Naive thymus-derived CD4-positive, alpha-beta T cell (primary cell): ENCODE measurements around the gene MAP3K13. TPM values are rescaled to one million over a fixed set of nuclear protein-coding genes. Genes with fewer than 3 reads are reported as not detected.
A peak's percentile ranks its signal among the peaks of the same experiment; 100 is the strongest.

ENCODE experiments used
- ATAC-seq: fragments of 150-1000 bp; cut with Tn5 transposase; 2 replicates; pipeline ENCODE4 v1.10.0; 2021; ENCODE audit warnings: mild to moderate bottlenecking, moderate library complexity
- CTCF ChIA-PET: fragments of 350-600 bp; sonication (Branson Sonifier 250); formaldehyde crosslinking; loops from one replicate; lab custom pipeline; 2021; ENCODE audit warnings: antibody characterized with exemption; lab: Charles Lee
- POLR2A ChIA-PET: fragments of 350-600 bp; sonication (Branson Sonifier 250); formaldehyde crosslinking; loops from one replicate; lab custom pipeline; 2021; ENCODE audit warnings: antibody characterized with exemption, inconsistent platforms; lab: Charles Lee
- DNase-seq, 9 donors: peaks; one replicate each; pipeline versions ENCODE4 v3.0.0 to v3.0.0-alpha.2; 2020 to 2022; ENCODE audit warnings: mixed read lengths in 1 of 9
- H3K27ac ChIP-seq: one replicate; pipeline ENCODE4 v1.7.0; 2013; ENCODE audit warnings: mild to moderate bottlenecking, low read depth, low read length, moderate library complexity
- H3K27me3 ChIP-seq, 2 donors: one replicate each; pipeline ENCODE4 v1.7.0; 2013; ENCODE audit warnings: low read length in 2 of 2, mild to moderate bottlenecking in 2 of 2, moderate library complexity in 2 of 2; ENCODE audit not compliant: control insufficient read depth in 2 of 2, insufficient read depth in 2 of 2
- H3K36me3 ChIP-seq, 3 experiments: 1 replicate in 2 of 3; 2 replicates in 1 of 3; pipeline ENCODE4 v1.7.0; 2013; ENCODE audit warnings: low read length in 3 of 3, mild to moderate bottlenecking in 3 of 3, moderate library complexity in 1 of 3; ENCODE audit not compliant: insufficient read depth in 3 of 3, control insufficient read depth in 2 of 3
- H3K4me1 ChIP-seq, 2 donors: one replicate each; pipeline ENCODE4 v1.7.0; 2013; ENCODE audit warnings: low read length in 2 of 2, mild to moderate bottlenecking in 2 of 2, moderate library complexity in 1 of 2; ENCODE audit not compliant: control insufficient read depth in 2 of 2, insufficient read depth in 2 of 2
- H3K4me3 ChIP-seq: 2 replicates; pipeline ENCODE4 v1.7.0; 2013; ENCODE audit warnings: mild to moderate bottlenecking, low read length
- H3K9me3 ChIP-seq, 3 experiments: 1 replicate in 2 of 3; 2 replicates in 1 of 3; pipeline ENCODE4 v1.7.0; 2013; ENCODE audit warnings: low read length in 3 of 3; ENCODE audit not compliant: control insufficient read depth in 2 of 3
- H3K27ac Mint-ChIP-seq, 9 donors: one replicate each; pipeline ENCODE4 v1.8.0; 2020 to 2022; ENCODE audit warnings: mixed read lengths in 9 of 9, mild to moderate bottlenecking in 8 of 9, moderate library complexity in 5 of 9, inconsistent platforms in 2 of 9
- H3K27me3 Mint-ChIP-seq, 5 donors: one replicate each; pipeline ENCODE4 v1.8.0; 2021 to 2022; ENCODE audit warnings: mixed read lengths in 5 of 5, mild to moderate bottlenecking in 1 of 5
- H3K36me3 Mint-ChIP-seq, 5 donors: one replicate each; pipeline ENCODE4 v1.8.0; 2020 to 2022; ENCODE audit warnings: mixed read lengths in 5 of 5, mild to moderate bottlenecking in 3 of 5, inconsistent platforms in 1 of 5
- H3K4me1 Mint-ChIP-seq, 7 donors: one replicate each; pipeline ENCODE4 v1.8.0; 2020 to 2022; ENCODE audit warnings: mixed read lengths in 7 of 7, mild to moderate bottlenecking in 3 of 7, inconsistent platforms in 1 of 7
- H3K4me3 Mint-ChIP-seq, 10 donors: one replicate each; pipeline ENCODE4 v1.8.0; 2020 to 2022; ENCODE audit warnings: mild to moderate bottlenecking in 10 of 10, mixed read lengths in 10 of 10, moderate library complexity in 6 of 10, inconsistent platforms in 2 of 10
- H3K9me3 Mint-ChIP-seq, 11 donors: one replicate each; pipeline ENCODE4 v1.8.0; 2020 to 2022; ENCODE audit warnings: mixed read lengths in 11 of 11, mild to moderate bottlenecking in 4 of 11, inconsistent platforms in 1 of 11, moderate library complexity in 1 of 11
- intact Hi-C, 2 donors: fragments of 100-400 bp; cut with micrococcal nuclease; formaldehyde crosslinking; loops; one replicate each; pipeline ENCODE4 v1.15.1; 2023
- polyA plus RNA-seq, 2 donors: library from polyadenylated mRNA; unstranded; fragments of 300-500 nt; fragmentation: Illumina TruSeq; gene quantifications; one replicate each; pipeline ENCODE4 v1.2.3, GENCODE V29; 2021
- total RNA-seq, 6 experiments: library from RNA in 5 of 6; stranded (reverse) in 5 of 6; gene quantifications; 1 replicate in 5 of 6; 2 replicates in 1 of 6; pipeline ENCODE4 v1.2.3 and lab custom pipeline; 2021 to 2026

The MAP3K13 gene
- total and polyA plus RNA-seq, 7 experiments from 2014 or later, result 6.2 to 53.8 (median 9.4) TPM

GRCh38 chr3:185490241-185490640, 127.3 kb downstream of the MAP3K13 start:
- Histone ChIP-seq H3K9me3 (no peaks in the 10 kb centered on the region), H3K27ac (no peak overlapping the region), H3K4me3 (no peak overlapping the region), H3K27me3 (no peaks in the 10 kb centered on the region), H3K36me3 (peaks cover 0 to 70% (median 3%) of the 10 kb centered on the region in 3 experiments), H3K4me1 (no peaks in the 10 kb centered on the region)
- DNase-seq (no peak), ATAC-seq (no peak)
- peaks cover 0 to 16% (median 12%) of the 10 kb centered on the region in 7 donors for H3K4me1 Mint-ChIP-seq
- ChIA-PET CTCF (no interaction called here), POLR2A (no interaction called here)
- H3K9me3 Mint-ChIP-seq, result no peaks in the 10 kb centered on the region
- H3K4me3 Mint-ChIP-seq, result no peak overlapping the region
- H3K36me3 Mint-ChIP-seq, result peaks cover 12 to 60% (median 42%) of the 10 kb centered on the region in 5 donors
- peak overlapping the region in 1 of 9 donors; percentile 15 for H3K27ac Mint-ChIP-seq
- H3K27me3 Mint-ChIP-seq, result no peaks in the 10 kb centered on the region
- intact Hi-C loops, result loop anchor here (10.0 kb wide), 3 partner anchors 445 to 1635 kb away; partner anchors contain the start of genes CLCN2 (in 1 of the 2), POLR2H (in 1 of the 2) and TRA2B (in 1 of the 2)

- Histone ChIP-seq H3K4me1 (peaks cover 17 to 24% of the 10 kb centered on the region in 2 donors), H3K4me3 (peak within 1 kb of the TSS; percentile 93), H3K9me3 (no peaks in the 10 kb centered on the region), H3K27ac (peak within 1 kb of the TSS; percentile 76), H3K36me3 (peaks cover 0 to 36% (median 5%) of the 10 kb centered on the region in 3 experiments), H3K27me3 (no peaks in the 10 kb centered on the region)
- peak within 1 kb of the TSS; percentile 87 to 98 (median 96) for H3K4me3 Mint-ChIP-seq
- peaks cover 0 to 10% (median 0%) of the 10 kb centered on the region in 5 donors for H3K27me3 Mint-ChIP-seq
- intact Hi-C loops, result loop anchor here (1.0 to 10.0 kb wide), 11 partner anchors 61 to 1626 kb away; partner anchors contain the start of genes SENP2 (in 2 of the 2), CLCN2 (in 1 of the 2), DNAJB11 (in 1 of the 2) and MAP3K13 (in 1 of the 2)
- H3K36me3 Mint-ChIP-seq, result peaks cover 0 to 22% (median 10%) of the 10 kb centered on the region in 5 donors
- H3K9me3 Mint-ChIP-seq, result no peaks in the 10 kb centered on the region
- peak; percentile 80 to 94 (median 88) for DNase-seq
- peak within 1 kb of the TSS; percentile 87 to 95 (median 90) for H3K27ac Mint-ChIP-seq
- peak; percentile 99 for ATAC-seq
- peaks cover 6 to 40% (median 29%) of the 10 kb centered on the region in 7 donors for H3K4me1 Mint-ChIP-seq
- ChIA-PET CTCF (no interaction called here), POLR2A (interaction anchor here (1.0 kb wide), 1 partner anchor 1071 kb away, joined by 3 read pairs; no protein-coding TSS in a partner anchor)
These were observed 135.8 kb downstream of the MAP3K13 start, which contains the start of gene TMEM41A for GRCh38 chr3:185498503-185499396. TSS of gene TMEM41A (minus strand) at chr3:185499035. CDS start at chr3:185498961, 74 bp downstream.

GRCh38 chr3:185502987-185503386, 140.1 kb downstream of the MAP3K13 start:
- Mint-ChIP-seq H3K36me3 (no peaks in the 10 kb centered on the region), H3K27me3 (peaks cover 0 to 10% (median 0%) of the 10 kb centered on the region in 5 donors), H3K27ac (no peak overlapping the region), H3K4me1 (peaks cover 0 to 12% (median 7%) of the 10 kb centered on the region in 7 donors), H3K4me3 (peak overlapping the region in 1 of 10 donors; percentile 34), H3K9me3 (no peaks in the 10 kb centered on the region)
- ATAC-seq (no peak), DNase-seq (no peak)
- ChIA-PET POLR2A (interaction anchor here (1.6 kb wide), 1 partner anchor 83 kb away, joined by 6 read pairs; the partner anchor contains the start of gene SENP2), CTCF (interaction anchor here (0.6 kb wide), 1 partner anchor 85 kb away, joined by 4 read pairs; no protein-coding TSS in a partner anchor)
- H3K36me3 ChIP-seq, result peaks cover 0 to 7% (median 0%) of the 10 kb centered on the region in 3 experiments
- no peaks in the 10 kb centered on the region for H3K27me3 ChIP-seq
- no peaks in the 10 kb centered on the region for H3K9me3 ChIP-seq
- H3K27ac ChIP-seq, result no peak overlapping the region
- H3K4me1 ChIP-seq, result peaks cover 3 to 4% of the 10 kb centered on the region in 2 donors
- no peak overlapping the region for H3K4me3 ChIP-seq
- intact Hi-C loops, result no loop called here

GRCh38 chr3:185503521-185503920, 140.6 kb downstream of the MAP3K13 start:
- no peak overlapping the region for H3K4me3 Mint-ChIP-seq
- H3K27me3 Mint-ChIP-seq, result peaks cover 0 to 10% (median 0%) of the 10 kb centered on the region in 5 donors
- no peak for ATAC-seq
- Histone ChIP-seq H3K36me3 (peaks cover 0 to 3% (median 0%) of the 10 kb centered on the region in 3 experiments), H3K4me1 (peaks cover 3 to 4% of the 10 kb centered on the region in 2 donors), H3K4me3 (no peak overlapping the region), H3K27me3 (no peaks in the 10 kb centered on the region), H3K9me3 (no peaks in the 10 kb centered on the region), H3K27ac (no peak overlapping the region)
- intact Hi-C loops, result no loop called here
- H3K27ac Mint-ChIP-seq, result no peak overlapping the region
- ChIA-PET CTCF (no interaction called here), POLR2A (interaction anchor here (1.6 kb wide), 1 partner anchor 82 kb away, joined by 6 read pairs; the partner anchor contains the start of gene SENP2)
- no peak for DNase-seq
- peaks cover 0 to 9% (median 7%) of the 10 kb centered on the region in 7 donors for H3K4me1 Mint-ChIP-seq
- H3K36me3 Mint-ChIP-seq, result no peaks in the 10 kb centered on the region
- no peaks in the 10 kb centered on the region for H3K9me3 Mint-ChIP-seq

GRCh38 chr3:185504636-185505035, 141.7 kb downstream of the MAP3K13 start:
- Histone ChIP-seq H3K27ac (no peak overlapping the region), H3K4me1 (no peaks in the 10 kb centered on the region), H3K36me3 (no peaks in the 10 kb centered on the region), H3K9me3 (no peaks in the 10 kb centered on the region), H3K4me3 (no peak overlapping the region), H3K27me3 (no peaks in the 10 kb centered on the region)
- no peaks in the 10 kb centered on the region for H3K9me3 Mint-ChIP-seq
- H3K4me3 Mint-ChIP-seq, result no peak overlapping the region
- no peak overlapping the region for H3K27ac Mint-ChIP-seq
- no peaks in the 10 kb centered on the region for H3K36me3 Mint-ChIP-seq
- ChIA-PET CTCF (no interaction called here), POLR2A (no interaction called here)
- H3K27me3 Mint-ChIP-seq, result peaks cover 0 to 10% (median 0%) of the 10 kb centered on the region in 5 donors
- ATAC-seq (no peak), DNase-seq (no peak)
- peaks cover 0 to 2% (median under 1%) of the 10 kb centered on the region in 7 donors for H3K4me1 Mint-ChIP-seq
- intact Hi-C loops, result no loop called here

GRCh38 chr3:185507883-185508282, 144.9 kb downstream of the MAP3K13 start:
- Mint-ChIP-seq H3K27me3 (no peaks in the 10 kb centered on the region), H3K27ac (no peak overlapping the region), H3K4me3 (no peak overlapping the region), H3K9me3 (no peaks in the 10 kb centered on the region), H3K4me1 (no peaks in the 10 kb centered on the region), H3K36me3 (no peaks in the 10 kb centered on the region)
- H3K4me1 ChIP-seq, result no peaks in the 10 kb centered on the region
- no peak for ATAC-seq
- intact Hi-C loops, result no loop called here
- DNase-seq, result no peak
- H3K4me3 ChIP-seq, result no peak overlapping the region
- no peaks in the 10 kb centered on the region for H3K36me3 ChIP-seq
- H3K27me3 ChIP-seq, result no peaks in the 10 kb centered on the region
- no peaks in the 10 kb centered on the region for H3K9me3 ChIP-seq
- CTCF ChIA-PET, result no interaction called here
- H3K27ac ChIP-seq, result no peak overlapping the region
- POLR2A ChIA-PET, result no interaction called here
